NCI-H2171 (cell line): ENCODE results near the gene ANAPC7.
"Not testable (repeated sequence)": the region's sequence is repeated elsewhere in the genome, so short reads cannot be mapped to it uniquely, and the experiment has no call there.

Source experiments
- DNase-seq: peaks from one replicate; lab custom pipeline; 2025; lab: John Stamatoyannopoulos, UW

Gene ANAPC7

DNA sequence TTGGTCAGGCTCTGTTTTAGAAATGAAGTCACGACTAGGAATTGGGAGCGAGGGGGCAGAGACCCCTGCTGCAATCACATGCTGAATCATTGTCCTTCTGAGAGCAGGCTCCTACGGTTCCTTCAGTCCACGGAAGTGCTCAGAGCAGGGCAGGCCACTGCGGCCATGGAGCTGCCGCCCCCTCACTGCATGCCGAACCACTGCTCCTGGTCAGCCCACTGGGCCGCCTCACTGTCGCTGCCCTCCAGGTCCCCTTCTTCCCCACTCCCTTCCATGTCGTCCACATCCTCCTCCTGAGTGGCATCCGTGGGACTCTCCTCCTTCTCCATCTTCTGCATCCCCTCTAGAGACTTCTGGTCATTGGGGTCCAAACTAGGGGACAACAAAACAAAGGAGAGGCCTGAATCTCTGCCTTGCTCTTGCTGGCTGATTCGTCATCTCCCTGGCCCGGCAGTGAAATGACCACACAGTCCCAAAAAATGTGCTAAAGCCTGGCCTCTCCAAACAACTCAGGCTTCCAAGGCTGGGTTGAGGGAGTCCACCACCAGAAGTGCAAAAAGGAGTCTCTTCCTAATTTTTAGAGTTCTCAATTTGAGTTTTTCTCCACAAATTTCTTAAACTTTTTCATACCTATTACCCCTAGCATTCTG, 29.4 kb downstream of the ANAPC7 start:
- DNase-seq, result no peak

DNA sequence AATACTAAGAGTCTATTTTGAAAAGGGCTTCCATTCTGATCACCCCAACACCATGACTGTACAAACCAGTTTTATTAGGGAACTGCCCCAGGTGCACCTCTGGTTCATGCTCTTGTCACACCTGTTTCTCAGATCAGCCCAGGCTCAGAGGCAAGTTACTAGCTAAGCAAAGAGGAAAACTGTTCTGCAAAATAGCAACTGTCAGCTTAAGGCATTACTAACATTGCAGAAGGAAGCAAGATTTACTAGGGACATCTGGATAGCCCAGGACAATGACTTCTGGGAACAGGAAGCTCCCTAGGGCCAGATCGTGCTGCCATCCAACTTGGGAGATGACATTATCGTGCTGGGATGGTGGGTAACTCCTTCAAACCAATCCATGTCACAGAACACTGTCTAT, 30.1 kb downstream of the ANAPC7 start:
- DNase-seq, result no peak

DNA sequence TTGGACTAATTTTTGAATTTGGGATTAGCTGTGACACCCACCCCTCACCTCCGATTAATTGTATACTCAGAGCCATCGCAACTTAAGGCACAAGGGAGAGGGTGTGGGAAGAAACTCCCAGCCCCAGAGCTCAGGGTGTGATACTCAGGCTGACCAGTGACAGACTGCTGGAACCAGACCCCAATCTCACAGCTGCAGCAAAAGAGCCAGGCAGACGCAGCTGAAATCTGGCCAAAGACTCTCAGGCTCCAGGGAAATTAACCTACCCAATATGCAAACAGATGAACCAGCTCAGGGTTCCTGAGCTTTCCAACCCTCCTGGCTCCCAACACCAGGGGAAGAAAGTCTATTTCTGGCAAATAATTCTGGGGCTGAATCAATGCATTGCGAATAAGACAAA, 30.5 kb downstream of the ANAPC7 start:
- no peak for DNase-seq

DNA sequence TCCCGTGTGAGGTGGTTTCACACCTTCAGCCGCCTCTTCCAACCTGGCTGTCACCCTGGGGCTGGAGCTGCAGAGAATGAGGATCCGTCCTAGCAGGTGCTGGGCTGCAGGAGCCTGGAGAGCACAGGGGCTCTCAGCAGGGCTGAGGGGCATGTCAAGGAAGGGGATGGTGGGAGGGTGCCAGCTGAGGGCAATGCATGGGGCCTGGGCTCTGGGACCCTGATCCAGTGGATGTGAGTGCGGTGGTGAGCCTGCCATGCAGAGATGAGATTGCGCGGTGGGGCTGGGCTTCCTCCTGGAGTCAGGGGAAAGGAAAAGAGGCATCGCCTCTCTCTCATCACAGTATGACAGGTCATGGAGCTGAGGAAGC, 31.5 kb downstream of the ANAPC7 start:
- no peak for DNase-seq

DNA sequence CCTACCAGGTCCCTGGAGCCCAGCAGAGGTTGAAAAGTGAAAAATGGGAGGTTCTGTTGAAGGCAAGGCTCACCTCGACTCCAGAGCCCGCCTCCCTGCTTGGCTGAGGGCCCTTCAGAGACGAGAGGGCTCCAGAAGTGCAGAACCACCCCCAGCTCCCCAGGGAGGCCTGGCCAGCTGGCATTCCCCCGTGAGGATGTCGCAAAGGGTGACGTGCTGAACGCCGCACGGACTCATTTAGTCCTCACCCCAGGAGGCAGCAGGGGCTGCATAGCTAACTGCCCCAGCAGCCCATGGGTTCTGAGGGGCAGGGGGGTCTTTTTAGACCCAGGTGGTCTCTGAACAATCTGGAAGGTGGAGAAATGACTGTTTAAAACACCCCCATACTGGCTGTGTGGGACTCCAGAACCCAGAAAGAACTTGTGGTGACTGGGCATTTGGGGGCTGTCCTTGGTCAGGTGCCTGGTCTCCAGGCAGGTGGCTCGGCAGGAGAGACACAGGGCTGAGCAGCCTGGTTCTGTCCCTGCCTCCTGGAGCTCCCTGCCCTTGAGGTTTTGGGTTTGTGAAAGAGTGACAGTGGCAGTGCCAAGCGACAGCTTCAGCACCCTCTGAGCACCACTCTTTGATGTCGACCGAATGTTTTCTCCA, 32.0 kb downstream of the ANAPC7 start:
- peak; percentile 92 for DNase-seq

DNA sequence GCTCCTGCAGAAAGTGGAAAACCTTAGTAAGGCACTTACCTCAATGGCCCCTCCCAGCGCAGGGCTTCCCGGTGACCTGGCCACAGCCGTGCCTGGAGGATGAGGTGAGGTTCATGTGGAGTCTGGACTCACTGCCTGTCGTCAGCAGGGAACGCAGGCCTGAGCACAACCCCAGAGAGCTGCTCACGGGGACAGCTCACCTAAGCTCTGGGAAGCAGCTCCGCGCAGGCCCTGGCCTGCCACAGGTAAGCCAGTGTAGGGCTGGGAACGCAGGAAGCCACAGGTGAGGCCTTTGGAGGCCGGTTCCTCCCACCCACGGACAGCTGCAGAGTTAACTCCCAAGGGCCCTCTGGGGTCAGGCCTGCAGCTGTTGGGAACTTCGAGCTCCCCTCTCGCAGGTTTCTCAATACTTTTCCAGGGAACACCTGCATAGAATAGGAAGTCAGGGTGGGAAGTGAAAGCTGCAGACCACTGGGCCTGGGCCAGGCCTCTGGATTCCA, 32.7 kb downstream of the ANAPC7 start:
- DNase-seq, result peak; percentile 57

DNA sequence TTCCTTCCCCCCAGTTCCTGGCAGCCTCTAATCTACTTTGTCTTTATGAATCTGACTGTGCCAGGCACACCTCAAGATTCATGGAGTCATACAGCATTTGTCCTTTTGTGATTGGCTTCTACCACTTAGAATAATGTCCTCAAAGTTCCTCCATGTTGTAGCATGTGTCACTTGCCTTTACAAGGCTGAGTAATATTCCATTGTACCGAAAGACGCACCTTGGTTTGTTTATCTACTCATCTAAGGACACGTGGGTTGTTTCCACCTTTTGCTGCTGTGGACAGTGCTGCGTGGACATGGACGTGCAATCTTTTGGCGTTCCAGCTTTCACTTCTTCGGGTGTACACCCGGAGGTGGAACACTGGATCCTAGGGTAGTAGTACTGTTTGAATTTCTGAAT, 33.5 kb downstream of the ANAPC7 start:
- no peak for DNase-seq

DNA sequence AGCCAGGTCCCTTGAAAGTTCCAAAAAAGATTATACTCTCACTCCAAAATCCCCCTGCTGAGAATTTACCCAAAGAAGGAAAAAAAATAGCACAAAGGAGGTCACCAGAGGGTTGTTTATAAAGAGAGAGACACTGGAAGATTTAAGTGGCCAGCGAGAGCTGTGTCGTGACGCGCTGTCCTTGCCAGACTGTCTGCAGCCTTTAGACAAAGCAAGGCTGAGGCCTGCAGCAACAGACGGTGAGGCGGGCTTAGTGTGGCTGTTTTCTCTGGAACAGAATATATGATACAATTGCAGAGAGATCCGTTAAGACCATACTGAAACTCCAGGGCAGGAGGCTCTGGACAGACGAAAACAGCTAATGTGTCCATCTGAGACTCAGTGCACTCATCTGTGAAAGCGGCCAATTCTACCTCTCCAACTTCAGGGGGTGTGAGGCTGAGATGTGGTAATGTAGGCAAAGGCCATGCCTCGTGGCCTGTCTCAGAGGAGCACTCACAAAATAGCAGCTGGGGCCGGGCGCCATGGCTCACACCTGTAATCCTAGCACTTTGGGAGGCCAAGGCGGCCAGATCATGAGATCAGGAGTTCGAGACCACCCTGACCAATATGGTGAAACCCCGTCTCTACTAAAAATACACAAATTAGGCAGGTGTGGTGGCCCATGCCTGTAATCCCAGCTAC, 36.2 kb downstream of the ANAPC7 start:
- peak; percentile 28 for DNase-seq

DNA sequence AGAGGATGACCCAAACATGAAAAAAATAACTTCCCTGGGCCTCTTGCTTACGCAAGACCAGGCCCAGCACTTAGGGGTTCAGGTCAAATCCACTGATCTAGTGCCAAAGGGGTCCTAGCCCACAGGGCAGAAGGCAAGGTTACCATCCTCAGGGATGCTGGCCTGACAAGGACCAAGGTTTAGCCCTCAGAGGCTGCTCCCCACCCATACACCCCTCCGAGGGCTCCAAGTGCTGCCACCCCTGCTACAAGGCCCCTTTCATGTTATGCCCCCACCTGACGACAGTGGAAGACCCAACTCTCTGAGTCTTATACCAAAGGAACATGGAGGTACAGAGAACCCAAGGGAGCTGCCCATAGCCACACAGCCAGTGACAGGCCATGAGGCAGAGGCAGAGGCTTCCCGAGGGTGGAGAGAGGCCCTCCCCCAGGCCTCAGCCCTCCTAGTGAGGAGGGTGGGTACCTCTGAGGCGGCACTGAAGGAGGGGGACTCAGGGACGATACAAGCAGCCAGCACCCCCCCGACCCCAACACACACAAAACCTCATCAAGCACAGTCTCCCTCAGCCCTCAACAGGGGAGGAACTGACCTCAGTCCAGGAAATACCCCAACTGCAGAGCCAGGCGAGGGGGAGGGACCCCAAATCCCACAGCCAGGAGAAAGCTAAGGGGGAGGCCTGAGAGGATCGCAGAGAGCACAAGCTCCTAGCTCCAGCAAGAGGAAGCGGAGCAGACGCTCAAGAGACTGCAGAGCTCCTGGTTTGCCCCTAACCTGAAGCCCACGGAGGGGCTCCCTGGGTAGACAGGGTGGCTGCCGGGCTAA, 37.0 kb downstream of the ANAPC7 start:
- no peak for DNase-seq

DNA sequence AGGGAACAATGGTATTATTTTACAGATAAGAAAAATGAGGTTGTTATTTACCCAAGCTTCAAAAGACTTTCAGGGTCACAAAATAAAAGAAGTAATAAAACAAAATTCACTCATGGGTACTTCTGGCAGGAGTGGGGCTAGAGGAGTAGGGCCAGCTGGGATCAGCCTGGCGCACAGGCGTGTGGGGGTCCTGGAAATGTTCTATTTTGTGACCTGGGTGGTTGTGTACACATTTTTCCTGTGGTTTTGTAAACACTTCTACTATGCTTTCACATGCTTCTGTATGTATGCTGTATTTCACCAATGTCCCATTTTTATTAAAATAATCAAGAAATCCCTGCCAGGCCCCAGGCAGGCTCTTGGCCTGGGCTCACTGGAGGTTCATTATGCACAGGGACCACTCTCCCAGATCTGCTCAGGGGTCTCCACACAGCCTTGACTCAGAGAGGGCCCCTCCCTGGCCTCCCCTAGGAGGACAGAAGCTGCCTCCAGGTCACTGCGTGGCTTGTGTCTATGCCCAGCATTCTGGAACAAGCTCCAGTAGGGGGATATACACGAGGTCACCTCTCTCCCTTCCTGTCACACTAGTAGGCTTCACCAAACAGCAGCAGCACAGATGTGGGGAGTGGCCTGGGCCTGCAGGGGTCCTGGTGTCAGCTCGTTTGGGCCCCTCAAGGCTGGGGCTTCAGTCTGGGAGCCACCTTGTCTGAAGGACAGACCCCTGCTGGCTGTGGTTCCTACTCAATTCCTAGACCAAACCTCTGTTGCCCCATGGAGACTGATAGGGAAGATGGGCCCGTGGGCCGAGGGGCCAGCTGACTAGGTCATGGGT, 37.8 kb downstream of the ANAPC7 start:
- no peak for DNase-seq

DNA sequence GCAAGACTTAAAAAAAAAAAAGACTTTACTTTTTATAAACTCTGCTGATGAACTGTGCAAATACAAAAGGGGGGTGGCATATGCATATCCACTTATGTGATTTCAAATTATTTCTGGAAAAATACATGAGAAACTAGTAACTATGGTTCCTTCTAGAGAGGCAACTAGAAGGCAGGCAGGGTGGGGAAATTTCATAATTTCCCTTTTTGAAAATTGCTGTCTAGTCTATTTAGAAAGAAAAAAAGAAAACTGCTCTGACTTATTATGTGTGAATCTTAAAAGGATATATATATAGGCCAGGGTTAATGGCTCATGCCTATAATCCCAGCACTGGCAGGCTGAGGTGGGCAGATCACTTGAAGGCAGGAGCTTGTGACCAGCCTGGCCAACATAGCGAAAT, 42.3 kb downstream of the ANAPC7 start:
- no peak for DNase-seq

DNA sequence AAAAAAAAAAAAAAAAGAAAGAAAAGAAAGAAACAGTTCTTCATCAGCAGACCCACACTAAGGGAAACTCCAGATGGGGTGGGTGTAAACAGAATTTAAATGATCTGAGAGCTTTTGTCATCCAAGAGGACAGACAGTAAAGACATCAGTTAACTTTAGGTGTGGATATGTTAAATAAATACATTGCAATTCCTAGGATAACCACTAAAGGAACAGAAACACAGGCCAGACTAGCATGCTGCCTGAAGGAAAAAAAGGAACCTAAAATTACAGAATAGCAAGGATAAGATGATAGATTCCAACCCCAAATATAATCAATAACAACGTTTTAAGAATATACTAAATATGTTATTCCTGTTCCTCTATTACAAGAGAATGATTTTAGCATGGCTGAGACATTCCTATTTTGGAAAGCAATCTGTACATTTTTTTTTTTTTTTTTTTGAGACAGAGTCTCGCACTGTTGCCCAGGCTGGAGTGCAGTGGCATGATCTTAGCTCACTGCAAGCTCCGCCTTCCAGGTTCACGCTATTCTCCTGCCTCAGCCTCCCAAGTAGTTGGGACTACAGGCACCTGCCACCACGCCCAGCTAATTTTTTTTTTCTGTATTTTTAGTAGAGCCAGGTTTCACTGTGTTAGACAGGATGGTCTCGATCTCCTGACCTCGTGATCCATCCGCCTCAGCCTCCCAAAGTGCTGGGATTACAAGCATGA, 45.0 kb downstream of the ANAPC7 start:
- not testable (repeated sequence) for DNase-seq

DNA sequence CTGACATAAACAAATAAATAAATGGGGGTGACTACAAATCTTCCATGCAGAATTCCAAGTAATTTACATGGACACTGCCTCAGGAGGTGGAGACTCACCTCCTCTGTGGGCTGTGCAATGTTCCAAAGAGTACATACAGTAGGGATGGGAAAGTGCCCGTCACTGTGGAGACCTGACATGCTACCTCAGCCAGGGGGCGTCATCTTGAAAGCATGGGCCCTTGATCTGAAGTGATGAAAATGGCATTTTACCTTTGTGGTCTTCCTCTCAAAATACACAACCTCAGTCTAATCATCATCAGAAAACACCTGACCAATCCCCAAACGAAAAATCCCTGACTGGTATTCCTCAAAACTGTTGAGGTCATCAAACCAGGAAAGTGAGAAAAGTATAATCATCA, 48.4 kb downstream of the ANAPC7 start:
- DNase-seq, result no peak

DNA sequence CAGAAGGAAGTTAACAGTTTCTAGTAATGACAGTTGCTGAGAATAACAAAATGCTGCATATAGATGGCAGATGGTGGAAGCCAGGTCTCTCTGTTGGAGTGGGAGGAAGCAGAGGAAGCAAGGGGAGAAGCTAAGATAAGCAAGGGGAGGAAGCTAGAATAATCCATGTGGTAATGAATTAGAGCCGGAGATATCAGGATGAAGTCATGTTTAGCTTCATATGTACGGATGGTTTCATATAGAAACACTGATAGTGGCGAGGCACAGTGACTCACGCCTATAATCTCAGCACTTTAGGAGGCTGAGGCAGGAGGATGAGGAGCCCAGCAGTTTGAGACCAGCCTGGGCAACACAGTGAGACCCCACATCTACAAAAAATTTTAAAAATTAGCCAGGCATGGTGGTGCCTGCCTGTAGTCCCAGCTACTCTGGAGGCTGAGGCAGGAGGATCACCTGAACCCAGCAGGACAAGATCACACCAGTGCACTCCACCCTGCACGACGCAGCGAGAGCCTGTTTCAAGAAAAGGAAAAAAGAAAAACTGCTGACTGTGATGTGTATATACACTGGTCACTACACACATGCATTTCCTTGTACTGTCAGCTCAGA, 49.2 kb downstream of the ANAPC7 start:
- no peak for DNase-seq

DNA sequence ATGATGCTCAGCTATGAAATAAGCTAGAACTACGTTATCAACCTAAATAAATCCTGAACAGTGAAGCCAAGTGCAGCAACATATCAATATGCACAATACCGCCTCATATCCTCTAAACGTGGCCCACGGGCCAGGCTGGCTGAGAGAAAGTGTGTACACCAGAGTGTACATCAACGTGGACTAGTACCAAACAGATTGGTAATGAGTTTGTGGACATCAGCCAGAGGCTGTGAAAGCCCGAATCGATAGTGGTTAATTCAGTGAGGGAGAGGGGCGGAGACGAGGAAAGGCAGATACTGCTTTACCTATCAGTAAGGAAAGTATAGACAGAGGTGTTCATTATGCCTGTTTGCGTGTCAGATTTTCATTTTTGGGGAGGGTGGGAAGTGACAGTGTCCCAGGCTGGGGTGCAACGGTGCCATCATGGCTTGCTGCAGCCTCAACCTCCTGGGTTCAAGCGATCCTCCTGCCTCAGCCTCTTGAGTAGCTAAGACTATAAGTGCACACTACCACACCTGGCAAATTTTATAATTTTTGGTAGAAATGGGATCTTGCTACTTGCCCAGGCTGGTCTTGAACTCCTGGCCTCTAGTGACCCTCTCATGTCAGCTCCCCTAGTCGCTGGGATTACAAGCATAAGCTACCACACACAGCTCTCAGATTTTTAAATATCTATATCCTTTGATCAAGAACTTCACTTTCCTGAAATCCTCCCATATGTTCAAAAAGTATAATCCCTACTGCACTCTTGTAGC, 50.1 kb downstream of the ANAPC7 start:
- DNase-seq, result no peak

DNA sequence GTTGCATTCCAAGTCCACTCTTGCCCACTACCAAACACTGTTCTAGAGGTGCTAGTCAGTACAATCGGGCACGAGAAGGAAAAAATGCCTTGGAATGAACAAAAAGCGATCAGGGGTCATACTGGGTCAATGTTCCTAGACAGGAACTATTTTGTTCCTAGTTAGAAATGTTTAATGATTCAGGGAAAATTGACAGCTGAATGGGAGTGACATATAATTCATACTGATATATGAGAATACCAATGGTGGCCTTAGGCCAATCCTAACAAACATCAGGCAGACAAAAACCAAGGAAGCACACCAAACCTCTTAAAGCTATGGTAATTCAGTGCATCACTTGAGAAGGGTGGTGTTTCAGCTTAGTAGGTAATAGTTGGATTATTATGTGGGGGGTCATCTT, 51.1 kb downstream of the ANAPC7 start:
- DNase-seq, result no peak

DNA sequence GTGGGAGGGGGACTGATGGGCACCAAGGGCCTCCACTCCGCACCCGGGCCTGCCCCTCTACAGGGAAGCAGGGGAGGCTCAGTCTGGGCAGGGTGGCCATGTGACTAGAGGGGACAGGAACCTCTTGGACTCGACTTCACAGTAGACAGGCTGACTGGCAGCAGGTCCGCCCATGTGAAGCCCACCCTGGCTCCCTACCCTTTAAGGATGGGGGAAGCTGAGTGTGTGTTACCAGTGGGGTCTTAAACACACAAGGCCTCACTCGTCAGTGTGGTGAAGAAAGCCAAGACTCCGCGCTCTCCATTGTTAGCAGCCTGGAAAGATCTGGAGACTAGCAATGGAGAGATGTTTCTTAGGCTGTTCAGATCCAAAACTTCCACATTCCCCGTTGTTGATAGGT, 52.4 kb downstream of the ANAPC7 start:
- no peak for DNase-seq

DNA sequence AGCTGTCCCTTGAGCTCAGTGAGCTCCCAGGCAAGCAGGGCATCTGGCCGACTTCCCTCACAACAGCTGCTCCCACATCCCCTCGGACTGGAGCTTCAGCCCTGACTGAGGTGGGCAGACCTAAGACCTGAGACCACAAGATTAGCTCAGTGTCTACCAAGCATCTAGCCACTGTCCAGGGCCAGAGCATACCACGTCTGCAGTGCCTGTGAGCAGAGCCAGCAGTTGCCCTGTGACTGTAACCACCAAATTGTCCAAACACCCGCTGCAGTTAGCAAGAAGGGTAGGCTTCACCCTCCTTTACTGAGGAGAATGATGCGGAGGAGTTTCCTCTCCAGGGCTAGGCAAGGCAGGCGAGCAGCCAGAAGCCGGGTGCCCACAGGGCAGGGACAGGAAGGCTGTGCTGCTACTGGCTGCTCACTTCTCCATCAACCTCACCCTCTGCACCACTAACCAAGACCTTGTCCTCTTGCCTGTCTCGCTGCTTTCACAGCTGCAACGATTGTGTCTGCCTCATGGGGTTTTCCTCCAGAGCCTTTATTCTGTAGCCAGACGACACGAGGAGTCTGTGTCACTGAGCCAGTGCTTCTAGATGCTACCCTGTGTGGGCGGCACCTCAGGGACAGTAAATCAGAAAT, 53.9 kb downstream of the ANAPC7 start:
- no peak for DNase-seq

DNA sequence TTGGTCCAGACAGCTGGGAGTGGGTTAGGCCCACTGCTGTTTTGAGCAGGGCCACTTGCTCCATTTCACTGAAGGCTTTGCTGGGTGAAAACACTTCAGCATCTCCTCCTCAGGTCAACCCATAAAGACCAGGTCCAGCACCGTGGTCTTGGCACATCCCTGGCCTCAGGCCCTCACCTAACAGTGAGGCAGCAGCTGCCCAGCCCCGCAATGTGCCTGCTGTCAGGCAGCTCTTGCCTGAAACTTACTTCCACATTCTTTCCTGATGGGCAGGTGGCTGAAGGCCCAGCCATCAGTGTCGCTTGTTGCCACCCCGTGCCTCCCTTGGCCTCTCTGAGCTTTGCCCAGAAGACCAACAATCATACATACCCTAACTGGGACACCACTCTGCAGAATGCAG, 54.4 kb downstream of the ANAPC7 start:
- no peak for DNase-seq
